ENCODE data around the gene AKR1C8. TPM values are rescaled to one million over a fixed set of nuclear protein-coding genes. Genes with fewer than 3 reads are reported as not detected.

The AKR1C8 gene
- total and polyA plus RNA-seq, 2 donors (not counting 1 experiment from before 2014, with no cell fraction given) = not detected

DNA sequence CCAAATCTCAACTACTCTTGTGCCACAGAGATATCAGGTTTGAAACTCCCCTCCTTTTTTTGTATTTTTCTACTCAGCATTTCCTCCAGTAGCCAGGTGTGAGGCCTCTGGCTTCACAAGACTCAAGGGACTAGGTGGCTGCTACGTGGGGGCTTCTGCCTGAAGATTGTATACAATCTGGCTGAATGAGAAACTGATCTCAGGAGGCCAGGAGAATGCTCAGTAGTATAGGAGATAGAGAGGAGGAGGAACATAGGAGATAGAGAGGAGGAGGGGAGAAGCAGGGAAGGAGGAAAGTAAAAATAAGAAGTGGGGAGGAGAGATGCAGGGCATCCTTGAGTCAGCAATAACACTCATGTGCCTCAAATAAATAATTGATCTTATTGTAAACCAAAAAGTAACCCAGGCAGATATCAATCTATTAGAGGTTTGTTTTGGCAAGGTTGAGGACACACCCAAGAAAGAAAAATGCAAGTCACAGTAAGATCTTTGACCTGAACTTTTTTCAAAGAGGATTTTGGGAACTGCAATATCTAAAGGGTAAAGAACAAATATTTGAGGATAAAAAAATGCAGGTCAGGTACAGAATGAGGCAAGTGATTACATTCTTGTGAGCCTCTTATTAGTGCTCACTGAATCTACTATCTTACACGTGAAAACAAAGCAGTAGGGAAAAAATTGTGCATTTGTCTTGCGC, 36.8 kb downstream of the AKR1C8 start:
- H3K9me3 ChIP-seq (ENCODE audit: control extremely low read depth in 1 of 3, control insufficient read depth in 2 of 3, insufficient read depth in 1 of 3, low read length in 2 of 3) = no peaks in the 10 kb centered on the region
- no peaks in the 10 kb centered on the region for H4K20me1 ChIP-seq (ENCODE audit: control insufficient read depth, insufficient read depth, low read length, poor library complexity, severe bottlenecking)

DNA sequence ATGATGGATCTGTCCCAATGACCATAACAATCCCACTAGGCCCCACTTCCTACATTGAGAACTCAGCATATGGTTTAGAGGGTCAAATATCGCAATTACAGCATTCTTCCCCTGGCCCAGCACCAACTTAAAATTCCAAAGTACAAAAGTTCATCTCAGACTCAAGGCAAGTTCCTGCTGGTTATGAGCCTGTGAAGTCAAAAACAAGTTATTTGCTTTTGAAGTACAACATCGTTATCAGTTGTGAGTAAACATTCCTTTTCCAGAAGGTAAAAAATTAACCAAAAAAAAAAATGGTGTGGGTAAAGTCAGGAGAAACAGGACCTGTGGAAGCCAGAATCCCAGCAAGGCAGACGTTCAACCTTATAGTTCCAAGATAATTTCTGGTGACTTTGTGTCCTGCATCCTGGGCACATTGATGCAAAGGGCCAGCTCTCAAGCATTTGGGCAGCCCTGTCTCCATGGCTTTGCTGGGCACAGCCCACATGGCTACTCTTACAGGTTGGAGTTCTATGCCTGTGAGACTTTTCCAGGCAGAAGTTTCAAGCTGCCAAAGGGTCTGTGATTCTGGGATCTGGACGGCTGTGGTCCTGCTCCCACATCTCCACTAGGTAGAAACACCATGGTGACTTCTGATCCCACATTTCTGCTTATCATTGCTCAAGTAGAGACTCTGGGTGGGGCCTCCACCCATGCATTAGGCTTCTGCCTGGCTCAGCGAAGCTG, 37.5 kb downstream of the AKR1C8 start:
- DNase-seq (no peak), ATAC-seq (ENCODE audit: low read depth) (no peak)
- POLR2A ChIA-PET = no interaction called here
- CTCF ChIA-PET = no interaction called here
- H4K20me1 ChIP-seq (ENCODE audit: control insufficient read depth, insufficient read depth, low read length, poor library complexity, severe bottlenecking) = no peaks in the 10 kb centered on the region
- H3K4me3 Mint-ChIP-seq = no peak overlapping the region
- no peak overlapping the region for H2AFZ ChIP-seq (ENCODE audit: insufficient read depth, low read depth, low read length, poor library complexity, severe bottlenecking)
- no peak overlapping the region for H3K4me3 ChIP-seq (ENCODE audit: control extremely low read depth in 1 of 5, extremely low read depth in 1 of 5, insufficient read depth in 1 of 5, low read depth in 2 of 5, low read length in 4 of 5)
- no peaks in the 10 kb centered on the region for H3K4me1 ChIP-seq (ENCODE audit: control insufficient read depth in 2 of 2, insufficient read depth in 2 of 2, low read length in 2 of 2)
- peaks cover 6% of the 10 kb centered on the region for H3K9me3 Mint-ChIP-seq (ENCODE audit: insufficient read depth)
- no peaks in the 10 kb centered on the region for H3K27me3 Mint-ChIP-seq
- no peaks in the 10 kb centered on the region for H3K36me3 ChIP-seq (replicated peaks in 1 of 2; ENCODE audit: control extremely low read depth in 1 of 2, control insufficient read depth in 1 of 2, extremely low read depth in 1 of 2, insufficient read depth in 2 of 2, low read length in 1 of 2)
- H3K79me2 ChIP-seq (ENCODE audit: control insufficient read depth, insufficient read depth, low read length) = no peaks in the 10 kb centered on the region
- TF ChIP-seq EZH2 (IDR thresholded peaks at IDR 0.05; ENCODE audit: borderline replicate concordance, insufficient read depth, low read depth, low read length, poor library complexity, severe bottlenecking) = no peak
- TF ChIP-seq, protein P1, sequence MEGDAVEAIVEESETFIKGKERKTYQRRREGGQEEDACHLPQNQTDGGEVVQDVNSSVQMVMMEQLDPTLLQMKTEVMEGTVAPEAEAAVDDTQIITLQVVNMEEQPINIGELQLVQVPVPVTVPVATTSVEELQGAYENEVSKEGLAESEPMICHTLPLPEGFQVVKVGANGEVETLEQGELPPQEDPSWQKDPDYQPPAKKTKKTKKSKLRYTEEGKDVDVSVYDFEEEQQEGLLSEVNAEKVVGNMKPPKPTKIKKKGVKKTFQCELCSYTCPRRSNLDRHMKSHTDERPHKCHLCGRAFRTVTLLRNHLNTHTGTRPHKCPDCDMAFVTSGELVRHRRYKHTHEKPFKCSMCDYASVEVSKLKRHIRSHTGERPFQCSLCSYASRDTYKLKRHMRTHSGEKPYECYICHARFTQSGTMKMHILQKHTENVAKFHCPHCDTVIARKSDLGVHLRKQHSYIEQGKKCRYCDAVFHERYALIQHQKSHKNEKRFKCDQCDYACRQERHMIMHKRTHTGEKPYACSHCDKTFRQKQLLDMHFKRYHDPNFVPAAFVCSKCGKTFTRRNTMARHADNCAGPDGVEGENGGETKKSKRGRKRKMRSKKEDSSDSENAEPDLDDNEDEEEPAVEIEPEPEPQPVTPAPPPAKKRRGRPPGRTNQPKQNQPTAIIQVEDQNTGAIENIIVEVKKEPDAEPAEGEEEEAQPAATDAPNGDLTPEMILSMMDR (IDR thresholded peaks at IDR 0.05) = no peak
- no peak overlapping the region for H3K27ac Mint-ChIP-seq
- H3K4me2 ChIP-seq (replicated peaks; ENCODE audit: low read depth, low read length, poor library complexity, severe bottlenecking) = no peak overlapping the region
- intact Hi-C loops (cut with micrococcal nuclease) = no loop called here
- no peak overlapping the region for H3K9ac ChIP-seq (ENCODE audit: low read length)
- H3K4me1 Mint-ChIP-seq = no peaks in the 10 kb centered on the region
- H3K27ac ChIP-seq (ENCODE audit: low read length in 2 of 2) = no peak overlapping the region
- WGBS (ENCODE audit: insufficient coverage) = 82% methylated on average over 3 of the region's 5 CpGs
- no peaks in the 10 kb centered on the region for H3K9me3 ChIP-seq (ENCODE audit: control extremely low read depth in 1 of 3, control insufficient read depth in 2 of 3, insufficient read depth in 1 of 3, low read length in 2 of 3)
- no peaks in the 10 kb centered on the region for H3K27me3 ChIP-seq (replicated peaks in 1 of 4; ENCODE audit: control extremely low read depth in 1 of 4, control insufficient read depth in 3 of 4, insufficient read depth in 4 of 4, low read length in 3 of 4)

More for the DNA sequence above, 36.8 kb downstream of the AKR1C8 start:
- no peak for DNase-seq
- Mint-ChIP-seq H3K27ac (no peak overlapping the region), H3K27me3 (no peaks in the 10 kb centered on the region), H3K9me3 (ENCODE audit: insufficient read depth) (peaks cover 6% of the 10 kb centered on the region), H3K4me1 (no peaks in the 10 kb centered on the region), H3K4me3 (no peak overlapping the region)
- H3K27me3 ChIP-seq (replicated peaks in 1 of 4; ENCODE audit: control extremely low read depth in 1 of 4, control insufficient read depth in 3 of 4, insufficient read depth in 4 of 4, low read length in 3 of 4) = no peaks in the 10 kb centered on the region
- ATAC-seq (ENCODE audit: low read depth) = no peak
- 13% methylated on average over 1 of the region's 3 CpGs for WGBS (ENCODE audit: insufficient coverage)
- no peak overlapping the region for H3K4me3 ChIP-seq (ENCODE audit: control extremely low read depth in 1 of 5, extremely low read depth in 1 of 5, insufficient read depth in 1 of 5, low read depth in 2 of 5, low read length in 4 of 5)
- no peaks in the 10 kb centered on the region for H3K36me3 ChIP-seq (replicated peaks in 1 of 2; ENCODE audit: control extremely low read depth in 1 of 2, control insufficient read depth in 1 of 2, extremely low read depth in 1 of 2, insufficient read depth in 2 of 2, low read length in 1 of 2)
- H3K79me2 ChIP-seq (ENCODE audit: control insufficient read depth, insufficient read depth, low read length) = no peaks in the 10 kb centered on the region
- CTCF ChIA-PET = no interaction called here
- no peak for TF ChIP-seq EZH2 (IDR thresholded peaks at IDR 0.05; ENCODE audit: borderline replicate concordance, insufficient read depth, low read depth, low read length, poor library complexity, severe bottlenecking)
- H3K4me1 ChIP-seq (ENCODE audit: control insufficient read depth in 2 of 2, insufficient read depth in 2 of 2, low read length in 2 of 2) = no peaks in the 10 kb centered on the region
- POLR2A ChIA-PET = no interaction called here
- no peak overlapping the region for H2AFZ ChIP-seq (ENCODE audit: insufficient read depth, low read depth, low read length, poor library complexity, severe bottlenecking)
- no peak overlapping the region for H3K9ac ChIP-seq (ENCODE audit: low read length)
- no peak overlapping the region for H3K27ac ChIP-seq (ENCODE audit: low read length in 2 of 2)
- intact Hi-C loops (cut with micrococcal nuclease) = no loop called here
- H3K4me2 ChIP-seq (replicated peaks; ENCODE audit: low read depth, low read length, poor library complexity, severe bottlenecking) = no peak overlapping the region

Data from B cell (primary cell).